T-helper 2 cell treated with Interferon-gamma antibody and Interleukin-4, amounts not matched to agents 5 μg/mL and 100 μg/mL, for 36 hours (primary cell): ENCODE data around the gene GATA1.

Experiments
- DNase-seq: peaks from one replicate; pipeline ENCODE4 v3.0.0; 2021; ENCODE audit warnings: low spot score
- H3K27ac Mint-ChIP-seq: one replicate; pipeline ENCODE4 v1.8.0; 2021; ENCODE audit warnings: mild to moderate bottlenecking, mixed read lengths
- H3K27me3 Mint-ChIP-seq: one replicate; pipeline ENCODE4 v1.8.0; 2021; ENCODE audit warnings: low read depth, mixed read lengths
- H3K36me3 Mint-ChIP-seq: one replicate; pipeline ENCODE4 v1.8.0; 2021; ENCODE audit warnings: low read depth, mixed read lengths
- H3K4me1 Mint-ChIP-seq: one replicate; pipeline ENCODE4 v1.8.0; 2021; ENCODE audit warnings: low read depth, mixed read lengths
- H3K4me3 Mint-ChIP-seq: one replicate; pipeline ENCODE4 v1.8.0; 2022; ENCODE audit warnings: mild to moderate bottlenecking, moderate library complexity, mixed read lengths
- H3K9me3 Mint-ChIP-seq: one replicate; pipeline ENCODE4 v1.8.0; 2021; ENCODE audit warnings: mixed read lengths

GATA1 gene

DNA sequence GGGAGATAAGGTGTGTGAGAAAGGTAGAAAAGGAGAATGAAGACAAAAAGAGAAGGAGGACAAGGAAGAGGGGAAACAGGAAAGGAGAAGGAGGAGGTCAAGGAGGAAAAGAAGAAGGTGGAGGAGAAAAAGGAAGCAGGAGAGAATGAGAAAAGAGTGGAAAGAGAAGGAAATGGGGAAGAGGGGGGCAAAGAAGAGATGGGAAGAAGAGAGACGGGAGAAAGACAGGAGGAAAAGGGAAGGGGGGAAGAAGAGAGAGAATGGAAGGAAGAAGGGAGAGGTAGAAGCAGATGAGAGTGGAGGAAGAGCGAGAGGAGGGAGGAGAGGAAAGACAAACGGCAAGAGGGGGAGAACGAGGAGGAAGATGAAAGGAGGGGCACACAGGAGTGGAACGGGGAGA, 4.1 kb downstream of the GATA1 start:
- no peak for DNase-seq
- no peak overlapping the region for H3K27ac Mint-ChIP-seq
- no peaks in the 10 kb centered on the region for H3K9me3 Mint-ChIP-seq
- no peak overlapping the region for H3K4me3 Mint-ChIP-seq
- no peaks in the 10 kb centered on the region for H3K36me3 Mint-ChIP-seq
- H3K27me3 Mint-ChIP-seq, result peaks cover 14% of the 10 kb centered on the region
- peaks cover 21% of the 10 kb centered on the region for H3K4me1 Mint-ChIP-seq

DNA sequence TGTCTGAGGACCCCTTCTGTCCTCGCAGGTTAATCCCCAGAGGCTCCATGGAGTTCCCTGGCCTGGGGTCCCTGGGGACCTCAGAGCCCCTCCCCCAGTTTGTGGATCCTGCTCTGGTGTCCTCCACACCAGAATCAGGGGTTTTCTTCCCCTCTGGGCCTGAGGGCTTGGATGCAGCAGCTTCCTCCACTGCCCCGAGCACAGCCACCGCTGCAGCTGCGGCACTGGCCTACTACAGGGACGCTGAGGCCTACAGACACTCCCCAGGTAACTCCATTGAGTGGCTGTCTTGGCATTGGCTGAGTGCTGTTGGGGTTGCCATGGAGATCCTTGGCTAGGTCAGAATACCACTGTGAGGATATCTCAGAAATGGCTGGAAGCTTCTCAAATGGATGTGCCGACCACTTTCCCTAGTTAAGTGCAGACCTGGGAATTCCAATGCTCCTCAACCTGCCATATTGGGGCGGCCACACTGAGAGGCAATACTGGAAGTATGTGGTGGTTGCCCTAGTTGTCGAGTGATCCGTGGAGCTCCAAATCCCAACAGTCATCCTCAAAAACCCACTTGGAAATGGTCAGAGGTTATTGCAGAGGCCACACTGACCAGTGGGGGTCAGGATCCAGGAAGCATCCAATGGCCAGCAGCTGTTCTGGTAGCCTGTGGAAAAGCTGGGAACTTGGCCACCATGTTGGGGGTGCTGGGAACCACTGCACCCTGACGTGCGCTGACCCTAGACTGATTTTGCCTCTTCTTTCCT, 4.9 kb downstream of the GATA1 start:
- Mint-ChIP-seq H3K27ac (no peak overlapping the region), H3K9me3 (no peaks in the 10 kb centered on the region)

DNA sequence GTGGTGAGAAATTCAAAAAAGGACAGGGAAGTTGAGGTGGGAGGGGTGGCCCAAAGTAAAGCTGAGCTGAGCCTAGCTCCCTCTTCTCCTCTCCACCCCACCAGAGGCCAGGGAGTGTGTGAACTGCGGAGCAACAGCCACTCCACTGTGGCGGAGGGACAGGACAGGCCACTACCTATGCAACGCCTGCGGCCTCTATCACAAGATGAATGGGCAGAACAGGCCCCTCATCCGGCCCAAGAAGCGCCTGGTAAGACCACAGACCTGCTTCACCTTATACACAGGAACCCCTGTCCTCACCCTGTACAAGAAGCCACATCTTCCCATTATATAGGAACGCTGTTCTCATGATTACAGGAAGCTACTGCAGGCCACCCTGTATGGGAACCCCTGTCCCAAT, 5.8 kb downstream of the GATA1 start:
- Mint-ChIP-seq H3K9me3 (no peaks in the 10 kb centered on the region), H3K36me3 (no peaks in the 10 kb centered on the region), H3K27ac (no peak overlapping the region), H3K4me1 (peaks cover 21% of the 10 kb centered on the region), H3K27me3 (peaks cover 12% of the 10 kb centered on the region), H3K4me3 (no peak overlapping the region)
- no peak for DNase-seq

More for the DNA sequence above, 4.9 kb downstream of the GATA1 start:
- no peak overlapping the region for H3K4me3 Mint-ChIP-seq
- no peaks in the 10 kb centered on the region for H3K36me3 Mint-ChIP-seq
- DNase-seq, result no peak
- H3K27me3 Mint-ChIP-seq, result peaks cover 14% of the 10 kb centered on the region
- H3K4me1 Mint-ChIP-seq, result peaks cover 21% of the 10 kb centered on the region

DNA sequence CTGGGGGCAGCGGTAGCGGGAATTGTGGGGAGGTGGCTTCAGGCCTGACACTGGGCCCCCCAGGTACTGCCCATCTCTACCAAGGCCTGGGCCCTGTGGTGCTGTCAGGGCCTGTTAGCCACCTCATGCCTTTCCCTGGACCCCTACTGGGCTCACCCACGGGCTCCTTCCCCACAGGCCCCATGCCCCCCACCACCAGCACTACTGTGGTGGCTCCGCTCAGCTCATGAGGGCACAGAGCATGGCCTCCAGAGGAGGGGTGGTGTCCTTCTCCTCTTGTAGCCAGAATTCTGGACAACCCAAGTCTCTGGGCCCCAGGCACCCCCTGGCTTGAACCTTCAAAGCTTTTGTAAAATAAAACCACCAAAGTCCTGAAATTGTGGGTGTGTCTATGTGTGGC, 7.5 kb downstream of the GATA1 start:
- DNase-seq, result no peak
- peaks cover 3% of the 10 kb centered on the region for H3K27me3 Mint-ChIP-seq
- H3K9me3 Mint-ChIP-seq, result no peaks in the 10 kb centered on the region
- peaks cover 15% of the 10 kb centered on the region for H3K4me1 Mint-ChIP-seq
- H3K36me3 Mint-ChIP-seq, result no peaks in the 10 kb centered on the region
- no peak overlapping the region for H3K27ac Mint-ChIP-seq
- no peak overlapping the region for H3K4me3 Mint-ChIP-seq

GRCh38 chrX:48794340-48794910, 8.0 kb downstream of the GATA1 start:
- H3K27me3 Mint-ChIP-seq, result peaks cover 3% of the 10 kb centered on the region
- no peaks in the 10 kb centered on the region for H3K36me3 Mint-ChIP-seq
- peak overlapping the region; percentile 41 for H3K27ac Mint-ChIP-seq
- no peak overlapping the region for H3K4me3 Mint-ChIP-seq
- DNase-seq, result no peak
- H3K4me1 Mint-ChIP-seq, result peaks cover 11% of the 10 kb centered on the region
- no peaks in the 10 kb centered on the region for H3K9me3 Mint-ChIP-seq

- H3K4me1 Mint-ChIP-seq, result peaks cover 6% of the 10 kb centered on the region
- no peaks in the 10 kb centered on the region for H3K36me3 Mint-ChIP-seq
- no peak overlapping the region for H3K27ac Mint-ChIP-seq
- no peak for DNase-seq
- H3K9me3 Mint-ChIP-seq, result no peaks in the 10 kb centered on the region
- no peak overlapping the region for H3K4me3 Mint-ChIP-seq
- no peaks in the 10 kb centered on the region for H3K27me3 Mint-ChIP-seq
Measured at GRCh38 chrX:48794911-48795515, 8.6 kb downstream of the GATA1 start.

DNA sequence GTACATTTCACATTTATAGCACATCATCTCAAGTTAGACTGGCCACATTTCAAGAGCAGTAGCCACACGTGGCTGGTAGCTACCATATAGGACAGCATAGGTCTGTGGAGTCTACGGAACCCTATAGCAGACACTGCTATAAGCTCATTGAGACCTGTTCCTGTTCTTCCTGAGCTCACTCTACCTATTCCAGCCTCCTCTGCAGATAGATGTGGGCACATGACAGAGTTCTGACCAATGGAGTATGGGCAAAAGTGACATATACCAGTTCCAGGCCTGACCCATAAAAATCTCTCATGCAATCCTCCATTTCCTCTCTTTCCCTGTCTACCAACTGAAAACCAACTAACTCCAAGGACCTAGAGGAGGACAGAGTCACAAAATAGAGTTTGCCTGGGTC, 11.9 kb downstream of the GATA1 start:
- Mint-ChIP-seq H3K4me3 (no peak overlapping the region), H3K36me3 (peaks cover 4% of the 10 kb centered on the region), H3K9me3 (no peaks in the 10 kb centered on the region), H3K27me3 (no peaks in the 10 kb centered on the region), H3K4me1 (peaks cover 10% of the 10 kb centered on the region), H3K27ac (no peak overlapping the region)
- no peak for DNase-seq

- peak overlapping the region; percentile 92 for H3K4me3 Mint-ChIP-seq
- peaks cover 11% of the 10 kb centered on the region for H3K4me1 Mint-ChIP-seq
- no peak for DNase-seq
- no peaks in the 10 kb centered on the region for H3K27me3 Mint-ChIP-seq
- H3K9me3 Mint-ChIP-seq, result no peaks in the 10 kb centered on the region
- peaks cover 10% of the 10 kb centered on the region for H3K36me3 Mint-ChIP-seq
- peak overlapping the region; percentile 99 for H3K27ac Mint-ChIP-seq
Measured at GRCh38 chrX:48800574-48801279, 14.3 kb downstream of the GATA1 start.

DNA sequence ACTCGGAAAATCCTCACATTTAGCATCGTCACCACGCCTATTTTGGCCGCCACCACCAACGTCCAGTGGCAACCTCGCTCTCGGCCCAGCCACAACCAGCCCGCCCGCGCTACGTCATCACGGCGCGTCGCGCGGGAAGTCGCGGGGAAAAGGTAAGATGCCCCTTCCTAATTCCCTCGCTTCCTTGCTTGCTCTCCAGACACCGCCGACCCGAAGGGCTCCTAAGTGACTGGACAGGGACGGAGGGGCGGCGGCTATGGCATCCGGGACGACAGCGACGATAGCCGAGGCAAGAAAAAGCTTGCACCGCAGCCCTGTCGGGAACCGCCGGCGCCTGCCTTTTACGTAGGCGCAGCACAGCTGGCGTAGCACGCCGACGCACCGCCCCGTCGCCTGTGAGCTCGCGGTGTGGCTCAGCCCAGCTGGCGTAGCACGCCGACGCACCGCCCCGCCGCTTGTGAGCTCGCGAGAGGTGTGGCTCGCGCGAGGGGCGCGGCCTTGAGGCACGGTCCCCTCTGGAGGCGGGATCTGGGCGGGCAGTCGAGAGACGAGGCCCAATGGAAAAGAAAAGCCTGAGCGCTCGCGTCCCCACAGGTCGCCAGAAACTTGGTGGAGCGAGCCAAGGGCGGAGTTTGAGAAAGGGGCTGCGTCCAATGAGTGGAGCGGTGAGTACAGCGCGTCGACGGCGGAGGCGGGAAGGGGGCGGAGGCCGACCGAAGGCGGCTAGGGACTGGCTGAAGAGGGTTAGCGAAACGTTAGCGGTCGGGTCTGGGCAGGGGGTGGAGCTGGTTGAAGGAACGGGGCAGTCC, 15.1 kb downstream of the GATA1 start, which contains the start of gene HDAC6:
Gene HDAC6 (plus strand): TSS at position 788 of the 809 bp plus-strand sequence. CDS start 626 bp downstream, outside the sequence.
- no peaks in the 10 kb centered on the region for H3K27me3 Mint-ChIP-seq
- H3K9me3 Mint-ChIP-seq, result no peaks in the 10 kb centered on the region
- H3K36me3 Mint-ChIP-seq, result peaks cover 10% of the 10 kb centered on the region
- peak within 1 kb of the TSS; percentile 92 for H3K4me3 Mint-ChIP-seq
- H3K4me1 Mint-ChIP-seq, result peaks cover 11% of the 10 kb centered on the region
- DNase-seq, result peak; percentile 96
- peak within 1 kb of the TSS; percentile 99 for H3K27ac Mint-ChIP-seq

DNA sequence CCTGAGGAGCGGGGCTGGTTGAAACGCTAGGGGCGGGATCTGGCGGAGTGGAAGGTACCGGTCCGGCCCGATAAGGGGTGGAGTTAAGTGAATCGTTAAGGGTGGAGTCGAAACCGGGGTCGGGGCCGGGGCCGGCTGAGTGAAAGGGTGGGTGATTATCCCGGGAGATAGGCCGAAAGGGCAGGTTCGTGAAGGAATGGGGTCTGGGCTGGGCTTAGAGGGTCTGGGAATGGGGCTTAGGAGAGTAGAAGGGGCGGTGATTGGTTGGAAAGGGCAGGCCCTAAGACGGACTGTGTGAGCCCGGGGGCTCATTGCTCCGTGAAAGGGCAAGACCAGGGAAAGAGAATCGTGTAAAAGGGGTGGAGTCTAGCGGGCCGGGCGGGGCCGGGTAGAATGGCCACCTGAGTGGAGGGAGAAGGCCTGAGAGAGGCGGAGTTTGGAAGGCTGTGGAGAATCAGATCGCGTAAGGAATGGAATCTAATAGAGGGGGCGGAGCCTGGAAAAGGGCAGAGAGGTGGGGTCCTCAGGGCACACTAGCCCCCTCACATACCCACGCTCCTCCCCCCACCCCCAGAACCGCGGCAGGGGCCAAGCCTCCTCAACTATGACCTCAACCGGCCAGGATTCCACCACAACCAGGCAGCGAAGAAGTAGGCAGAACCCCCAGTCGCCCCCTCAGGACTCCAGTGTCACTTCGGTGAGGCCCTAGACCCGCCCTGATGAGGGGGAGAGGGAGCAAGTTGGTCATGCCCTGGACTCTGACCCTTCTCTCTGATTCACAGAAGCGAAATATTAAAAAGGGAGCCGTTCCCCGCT, 15.9 kb downstream of the GATA1 start:
- Mint-ChIP-seq H3K4me1 (peaks cover 11% of the 10 kb centered on the region), H3K9me3 (no peaks in the 10 kb centered on the region), H3K27me3 (no peaks in the 10 kb centered on the region), H3K36me3 (peaks cover 10% of the 10 kb centered on the region), H3K27ac (peak overlapping the region; percentile 99), H3K4me3 (peak overlapping the region; percentile 92)
- peak; percentile 75 for DNase-seq

GRCh38 chrX:48802905-48803200, 16.5 kb downstream of the GATA1 start:
- Mint-ChIP-seq H3K27ac (peak overlapping the region; percentile 99), H3K4me1 (peaks cover 11% of the 10 kb centered on the region), H3K9me3 (no peaks in the 10 kb centered on the region), H3K27me3 (no peaks in the 10 kb centered on the region), H3K36me3 (peaks cover 10% of the 10 kb centered on the region), H3K4me3 (peak overlapping the region; percentile 92)
- DNase-seq, result no peak

DNA sequence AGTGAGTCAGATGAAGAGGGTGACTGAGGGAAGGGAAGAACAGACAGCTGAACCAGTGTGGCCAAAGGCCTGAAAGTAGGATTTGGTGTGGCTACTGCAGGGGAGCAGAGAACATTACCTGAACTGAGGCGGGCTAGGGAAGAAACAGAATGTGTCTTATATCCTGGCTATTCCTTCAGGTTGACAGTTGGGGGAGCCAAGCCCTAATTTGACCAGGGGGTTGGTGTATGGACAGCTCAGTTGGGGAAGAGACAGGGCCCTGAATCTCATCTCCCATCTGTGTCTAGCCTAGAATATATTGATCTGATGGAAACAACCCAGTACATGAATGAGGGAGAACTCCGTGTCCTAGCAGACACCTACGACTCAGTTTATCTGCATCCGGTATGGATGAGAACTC, 19.7 kb downstream of the GATA1 start:
- Mint-ChIP-seq H3K27ac (no peak overlapping the region), H3K36me3 (peaks cover 12% of the 10 kb centered on the region), H3K4me3 (no peak overlapping the region), H3K27me3 (no peaks in the 10 kb centered on the region), H3K4me1 (peaks cover 5% of the 10 kb centered on the region), H3K9me3 (no peaks in the 10 kb centered on the region)
- no peak for DNase-seq

DNA sequence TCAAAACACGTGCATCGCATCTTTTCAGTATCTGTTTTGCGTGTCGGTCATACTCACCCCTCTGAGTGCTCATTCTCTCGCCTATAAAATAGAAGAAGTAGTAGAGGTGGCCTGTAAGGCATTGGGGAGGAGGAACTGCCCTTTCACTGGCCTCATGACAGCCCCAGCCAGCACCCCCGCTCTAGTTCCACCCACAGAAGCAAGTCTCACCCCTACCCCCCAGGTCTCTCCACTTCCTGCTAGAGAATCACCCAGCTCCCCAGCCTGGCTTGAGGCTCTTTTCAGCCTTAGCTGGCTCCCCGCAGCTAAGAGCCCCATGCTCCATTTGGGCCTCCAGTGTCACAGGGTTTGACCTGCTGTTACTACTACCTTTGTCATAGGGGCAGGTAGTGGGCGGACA, 27.3 kb downstream of the GATA1 start:
- H3K9me3 Mint-ChIP-seq, result no peaks in the 10 kb centered on the region
- H3K4me1 Mint-ChIP-seq, result no peaks in the 10 kb centered on the region
- H3K4me3 Mint-ChIP-seq, result no peak overlapping the region
- H3K27me3 Mint-ChIP-seq, result no peaks in the 10 kb centered on the region
- H3K36me3 Mint-ChIP-seq, result peaks cover 7% of the 10 kb centered on the region
- no peak overlapping the region for H3K27ac Mint-ChIP-seq
- DNase-seq, result no peak
